H1 (cell line): Measurements from ENCODE around the gene MSI2. TPM values are rescaled to one million over a fixed set of nuclear protein-coding genes. Genes with fewer than 3 reads are reported as not detected.

ENCODE experiments used
- CTCF ChIA-PET: fragments of 300-600 bp; sonication (Branson Sonifier 250); formaldehyde crosslinking; loops from one replicate; lab custom pipeline; 2021; ENCODE audit not compliant: partially characterized antibody; lab: Charles Lee
- POLR2A ChIA-PET: fragments of 300-600 bp; sonication (Branson Sonifier 250); formaldehyde crosslinking; loops from one replicate; lab custom pipeline; 2021; ENCODE audit warnings: inconsistent platforms; ENCODE audit not compliant: partially characterized antibody; lab: Charles Lee
- DNase-seq, 2 experiments: peaks; one replicate each; pipeline versions ENCODE4 v3.0.0 to v3.0.0-alpha.2; 2010 to 2022; ENCODE audit warnings: low spot score in 2 of 2, low read depth in 1 of 2, mixed read lengths in 1 of 2
- FAIRE-seq: peaks from 2 replicates; lab custom pipeline; 2011; peaks lifted over from hg19 to GRCh38; lab: Jason Lieb, UNC
- H2AFZ ChIP-seq: 2 replicates; pipeline ENCODE4 v1.8.1; 2012; ENCODE audit warnings: low read length, inconsistent platforms
- H2AK5ac ChIP-seq: 2 replicates; pipeline ENCODE4 v1.6.1; 2013; ENCODE audit warnings: low read depth, low read length
- H2BK120ac ChIP-seq: replicated peaks from 2 replicates; pipeline ENCODE3; 2013; ENCODE audit warnings: low read depth, low read length, inconsistent platforms
- H2BK12ac ChIP-seq: 2 replicates; pipeline ENCODE4 v1.6.1; 2013; ENCODE audit warnings: low read depth, low read length
- H2BK15ac ChIP-seq: 2 replicates; pipeline ENCODE4 v1.6.1; 2013; ENCODE audit warnings: low read length
- H2BK20ac ChIP-seq: 2 replicates; pipeline ENCODE4 v1.6.1; 2013; ENCODE audit warnings: low read length
- H2BK5ac ChIP-seq: 2 replicates; pipeline ENCODE4 v1.6.1; 2013; ENCODE audit warnings: low read depth, low read length
- H3K14ac ChIP-seq: 2 replicates; pipeline ENCODE4 v1.6.1; 2013; ENCODE audit warnings: inconsistent platforms; ENCODE audit not compliant: insufficient read length
- H3K18ac ChIP-seq: 2 replicates; pipeline ENCODE4 v1.6.1; 2013; ENCODE audit warnings: low read length; ENCODE audit errors: extremely low read depth
- H3K23ac ChIP-seq: 2 replicates; pipeline ENCODE4 v1.6.1; 2013; ENCODE audit warnings: inconsistent platforms; ENCODE audit not compliant: insufficient read length
- H3K23me2 ChIP-seq: 2 replicates; pipeline ENCODE4 v1.6.1; 2013; ENCODE audit warnings: low read depth, low read length
- H3K27ac ChIP-seq: 2 replicates; pipeline ENCODE4 v1.6.1; 2011; ENCODE audit warnings: low read depth, low read length, inconsistent platforms
- H3K27me3 ChIP-seq, 4 experiments: replicated peaks in 1 of 4; 1 replicate in 1 of 4; 2 replicates in 3 of 4; pipeline versions ENCODE4 v1.6.1 to v1.8.1; 2011 to 2013; ENCODE audit warnings: low read length in 3 of 4, mild to moderate bottlenecking in 3 of 4, inconsistent platforms in 2 of 4, mixed read lengths in 2 of 4, moderate library complexity in 1 of 4; ENCODE audit not compliant: control insufficient read depth in 3 of 4, insufficient read depth in 3 of 4; ENCODE audit errors: extremely low read depth in 1 of 4
- H3K36me3 ChIP-seq, 4 experiments: 2 replicates each; pipeline versions ENCODE4 v1.6.1 to v1.8.1; 2011 to 2013; ENCODE audit warnings: mild to moderate bottlenecking in 4 of 4, low read length in 3 of 4, moderate library complexity in 2 of 4, control low read depth in 1 of 4, inconsistent platforms in 1 of 4; ENCODE audit not compliant: insufficient read depth in 4 of 4, control insufficient read depth in 2 of 4
- H3K4ac ChIP-seq: replicated peaks from 2 replicates; pipeline ENCODE3; 2013; ENCODE audit warnings: low read length, low read depth, mixed read lengths, inconsistent platforms; ENCODE audit not compliant: insufficient read length
- H3K4me1 ChIP-seq, 4 experiments: replicated peaks in 1 of 4; 1 replicate in 1 of 4; 2 replicates in 3 of 4; pipeline versions ENCODE4 v1.6.1 to v1.8.1; 2011 to 2013; ENCODE audit warnings: low read length in 3 of 4, inconsistent platforms in 2 of 4, mixed read lengths in 1 of 4; ENCODE audit not compliant: insufficient read depth in 4 of 4, control insufficient read depth in 3 of 4
- H3K4me2 ChIP-seq, 2 experiments: 2 replicates each; pipeline versions ENCODE4 v1.6.1 to v1.8.1; 2011 to 2013; ENCODE audit warnings: low read depth in 2 of 2, low read length in 2 of 2, control low read depth in 1 of 2, inconsistent platforms in 1 of 2, mild to moderate bottlenecking in 1 of 2; ENCODE audit not compliant: insufficient read depth in 1 of 2
- H3K4me3 ChIP-seq, 4 experiments: fragments of 200-600, 300-600 bp in 1 of 4; sonication (generic), shearing (Covaris generic), sonication (Bioruptor Twin) in 1 of 4; 2 replicates each; pipeline versions ENCODE4 v1.5.1 to v1.8.1; 2011 to 2016; ENCODE audit warnings: low read length in 4 of 4, low read depth in 3 of 4, control low read depth in 2 of 4, inconsistent platforms in 2 of 4, mild to moderate bottlenecking in 2 of 4, mixed read lengths in 1 of 4, moderate library complexity in 1 of 4; ENCODE audit not compliant: insufficient read depth in 2 of 4; ENCODE audit errors: extremely low read depth in 1 of 4
- H3K56ac ChIP-seq: replicated peaks from 2 replicates; pipeline ENCODE3; 2013; ENCODE audit warnings: low read depth, mild to moderate bottlenecking, mixed read lengths, low read length, inconsistent platforms; ENCODE audit not compliant: insufficient read length
- H3K79me1 ChIP-seq: 2 replicates; pipeline ENCODE4 v1.6.1; 2013; ENCODE audit warnings: low read depth, low read length, control low read depth
- H3K79me2 ChIP-seq, 2 experiments: 2 replicates each; pipeline versions ENCODE4 v1.6.1 to v1.8.1; 2012 to 2013; ENCODE audit warnings: low read length in 2 of 2, mild to moderate bottlenecking in 2 of 2, inconsistent platforms in 1 of 2; ENCODE audit not compliant: insufficient read depth in 2 of 2, control insufficient read depth in 1 of 2
- H3K9ac ChIP-seq, 4 experiments: replicated peaks in 1 of 4; 1 replicate in 1 of 4; 2 replicates in 3 of 4; pipeline versions ENCODE4 v1.6.1 to v1.8.1; 2011 to 2013; ENCODE audit warnings: low read depth in 3 of 4, low read length in 3 of 4, control low read depth in 2 of 4, mild to moderate bottlenecking in 2 of 4, moderate library complexity in 2 of 4, inconsistent platforms in 1 of 4; ENCODE audit errors: extremely low read depth in 1 of 4
- H3K9me3 ChIP-seq, 2 experiments: 2 replicates each; pipeline versions ENCODE4 v1.6.1 to v1.8.1; 2012 to 2013; ENCODE audit warnings: mild to moderate bottlenecking in 2 of 2, moderate library complexity in 2 of 2, control low read depth in 1 of 2, inconsistent platforms in 1 of 2, low read depth in 1 of 2, low read length in 1 of 2, mixed read lengths in 1 of 2; ENCODE audit not compliant: insufficient read depth in 2 of 2
- H4K20me1 ChIP-seq, 2 experiments: replicated peaks in 1 of 2; 2 replicates each; pipeline versions ENCODE3 to v1.8.1; 2011 to 2013; ENCODE audit warnings: inconsistent platforms in 2 of 2, low read length in 2 of 2, mild to moderate bottlenecking in 1 of 2; ENCODE audit not compliant: insufficient read depth in 2 of 2, control insufficient read depth in 1 of 2
- H4K5ac ChIP-seq: 2 replicates; pipeline ENCODE4 v1.6.1; 2013; ENCODE audit warnings: low read length, low read depth, mixed read lengths, inconsistent platforms; ENCODE audit not compliant: insufficient read length
- H4K8ac ChIP-seq: 2 replicates; pipeline ENCODE4 v1.8.0; 2013; ENCODE audit warnings: mild to moderate bottlenecking, moderate library complexity, low read length, inconsistent platforms; ENCODE audit not compliant: insufficient read depth; ENCODE audit errors: extremely low read depth
- H4K91ac ChIP-seq: replicated peaks from 2 replicates; pipeline ENCODE3; 2013; ENCODE audit warnings: low read length, mixed read lengths, inconsistent platforms; ENCODE audit not compliant: insufficient read length
- POLR2A ChIP-seq, 2 experiments: IDR thresholded peaks; 1 replicate in 1 of 2; 2 replicates in 1 of 2; pipeline ENCODE4 v1.6.1; 2011; ENCODE audit warnings: low read depth in 2 of 2, low read length in 2 of 2, mild to moderate bottlenecking in 2 of 2; ENCODE audit errors: control extremely low read depth in 1 of 2
- WGBS, 2 experiments: shearing (Covaris generic) in 1 of 2; methylation state at CpG; one replicate each; pipeline versions ENCODE4 v1.1.6 to v1.1.7; 2013 to 2015; ENCODE audit warnings: low lambda C conversion rate in 2 of 2, mixed read lengths in 2 of 2, inconsistent platforms in 1 of 2, low coverage in 1 of 2, missing lambda C conversion rate in 1 of 2; ENCODE audit not compliant: insufficient replicate concordance in 2 of 2, insufficient coverage in 1 of 2, insufficient read length in 1 of 2; ENCODE audit errors: extremely low coverage in 1 of 2, missing lambda C conversion rate in 1 of 2; 5-methylcytosine and 5-hydroxymethylcytosine counted together
- polyA plus RNA-seq, 7 experiments: library from polyadenylated mRNA; depleted of rRNA in 3 of 7; stranded (reverse) in 5 of 7; unstranded in 2 of 7; fragments of >200 nt in 5 of 7; fragments of 200-250 nt in 2 of 7; gene quantifications; 1 replicate in 5 of 7; 2 replicates in 1 of 7; 4 replicates in 1 of 7; pipeline versions ENCODE4 v1.2.1 to v1.2.3, GENCODE V29; 2011 to 2013; ENCODE audit warnings: missing spikeins in 2 of 7, mixed read lengths in 2 of 7
- total RNA-seq: library from RNA; stranded (reverse); fragmentation: NEBNext Ultra II Directional; extraction: Animal tissue kit (Norgen Biotek cat#: 25700); gene quantifications from 2 replicates; pipeline ENCODE4 v1.2.1, GENCODE V29; 2021
- TF ChIP-seq, protein P1 (sequence below): IDR thresholded peaks from 2 replicates; pipeline ENCODE4 v1.6.1; 2011; ENCODE audit warnings: low read length, improper control_type of control experiment

Gene MSI2
- total and polyA plus RNA-seq, 2 of the 8 experiments (the other 6 are each of a cell fraction or from before 2014, with no cell fraction given) = 36.7 to 80.6 TPM

DNA sequence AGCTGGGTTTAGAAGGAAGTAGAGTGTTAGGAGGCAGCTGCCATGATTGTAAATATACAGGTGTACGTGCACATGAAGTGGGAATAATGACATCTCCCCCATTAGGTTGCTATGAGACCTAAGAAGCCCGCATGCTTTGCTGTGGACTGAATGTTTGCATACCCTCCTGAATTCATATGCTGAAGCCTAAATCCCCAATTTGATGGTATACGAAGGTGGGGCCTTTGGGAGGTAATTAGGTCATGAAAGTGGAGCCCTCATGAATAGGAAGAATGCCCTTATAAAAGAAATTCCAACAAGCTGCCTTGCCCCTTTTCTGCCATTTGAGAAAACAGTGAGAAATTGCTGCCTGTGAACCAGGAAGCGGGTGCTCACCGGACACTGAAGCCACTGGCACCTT lies 444.8 kb downstream of the MSI2 start:
- no peak overlapping the region for H3K9ac ChIP-seq
- 0 out of 2 replicates have a peak, but pooled peaks cover 3% of the 10 kb centered on the region for H3K23me2 ChIP-seq
- CTCF ChIA-PET = interaction anchor here (0.5 to 1.5 kb wide), 2 partner anchors 37 to 64 kb away, joined by 3 to 5 read pairs; no protein-coding TSS in a partner anchor
- POLR2A ChIA-PET = interaction anchor here (1.2 kb wide), 1 partner anchor 11 kb away, joined by 3 read pairs; no protein-coding TSS in a partner anchor
- H2AFZ ChIP-seq = no peak overlapping the region
- H3K79me2 ChIP-seq = no peaks in the 10 kb centered on the region
- FAIRE-seq (no peak), DNase-seq (peak in 1 of 2 experiments; percentile 24)
- no peak overlapping the region for H2BK5ac ChIP-seq
- H4K5ac ChIP-seq = no peak overlapping the region
- H3K27ac ChIP-seq = no peak overlapping the region
- 86% methylated on average over 5 of the region's 5 CpGs; no CpG with 5 or more reads in 1 of the 2 experiments for WGBS, 2 experiments
- no peak overlapping the region for H2AK5ac ChIP-seq
- no peak overlapping the region for H2BK20ac ChIP-seq
- peaks cover 0 to 6% (median 0%) of the 10 kb centered on the region in 4 experiments; a peak in 1 of 7 replicates for H3K4me1 ChIP-seq
- no peak overlapping the region for H4K8ac ChIP-seq
- no peak overlapping the region for H3K4me3 ChIP-seq
- no peaks in the 10 kb centered on the region for H3K9me3 ChIP-seq
- H3K79me1 ChIP-seq = no peaks in the 10 kb centered on the region
- H3K4me2 ChIP-seq = no peak overlapping the region
- H3K14ac ChIP-seq = no peak overlapping the region
- H2BK120ac ChIP-seq = no peak overlapping the region
- H3K18ac ChIP-seq = no peak overlapping the region
- H4K20me1 ChIP-seq = no peaks in the 10 kb centered on the region
- no peak for TF ChIP-seq POLR2A (IDR thresholded peaks at IDR 0.05; ENCODE audit: control extremely low read depth in 1 of 2, low read depth in 2 of 2, low read length in 2 of 2)
- TF ChIP-seq, protein P1, sequence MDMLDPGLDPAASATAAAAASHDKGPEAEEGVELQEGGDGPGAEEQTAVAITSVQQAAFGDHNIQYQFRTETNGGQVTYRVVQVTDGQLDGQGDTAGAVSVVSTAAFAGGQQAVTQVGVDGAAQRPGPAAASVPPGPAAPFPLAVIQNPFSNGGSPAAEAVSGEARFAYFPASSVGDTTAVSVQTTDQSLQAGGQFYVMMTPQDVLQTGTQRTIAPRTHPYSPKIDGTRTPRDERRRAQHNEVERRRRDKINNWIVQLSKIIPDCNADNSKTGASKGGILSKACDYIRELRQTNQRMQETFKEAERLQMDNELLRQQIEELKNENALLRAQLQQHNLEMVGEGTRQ = no peak
- no peak overlapping the region for H2BK15ac ChIP-seq
- H4K91ac ChIP-seq = no peak overlapping the region
- no peak overlapping the region for H3K56ac ChIP-seq
- H3K27me3 ChIP-seq = no peaks in the 10 kb centered on the region
- H2BK12ac ChIP-seq = no peak overlapping the region
- H3K23ac ChIP-seq = no peak overlapping the region
- H3K4ac ChIP-seq = no peak overlapping the region
- no peaks in the 10 kb centered on the region for H3K36me3 ChIP-seq
